HG03045 (cell line): Measurements from ENCODE around the gene GON7.
"Not testable (repeated sequence)": the region's sequence is repeated elsewhere in the genome, so short reads cannot be mapped to it uniquely, and the experiment has no call there.

Experiments
- ATAC-seq: cut with Tn5 transposase; IDR thresholded peaks from one replicate; pipeline ENCODE4 v1.9.1; 2021; ENCODE audit warnings: mild to moderate bottlenecking, moderate library complexity; ENCODE audit not compliant: unreplicated experiment

Gene GON7

DNA sequence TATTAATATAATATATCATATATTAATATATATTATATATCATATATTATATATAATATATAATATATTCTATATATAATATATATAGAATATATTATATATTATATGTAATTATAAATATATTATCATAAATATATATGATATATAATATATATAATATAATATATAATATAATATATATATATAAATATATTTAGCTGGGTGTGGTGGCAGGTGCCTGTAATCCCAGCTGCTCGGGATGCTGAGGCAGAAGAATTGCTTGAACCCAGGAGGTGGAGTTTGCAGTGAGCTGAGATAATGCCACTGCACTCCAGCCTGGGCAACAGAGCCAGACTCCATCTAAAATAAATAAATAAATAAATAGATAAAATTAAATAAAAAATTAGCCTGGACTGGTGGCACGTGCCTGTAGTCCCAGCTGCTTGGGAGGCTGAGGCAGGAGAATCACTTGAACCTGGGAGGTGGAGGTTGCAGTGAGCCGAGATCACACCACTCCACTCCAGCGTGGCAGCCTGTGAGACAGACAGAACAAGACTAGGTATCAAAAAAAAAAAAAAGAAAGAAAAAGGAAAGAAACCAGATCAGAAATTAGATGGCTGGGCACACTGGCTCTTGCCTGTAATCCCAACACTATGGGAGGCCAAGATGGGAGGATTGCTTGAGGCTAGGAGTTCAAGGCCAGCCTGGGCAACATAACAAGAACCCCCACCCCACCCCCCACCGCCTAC lies 47.1 kb downstream of the GON7 start:
- ATAC-seq = not testable (repeated sequence)

DNA sequence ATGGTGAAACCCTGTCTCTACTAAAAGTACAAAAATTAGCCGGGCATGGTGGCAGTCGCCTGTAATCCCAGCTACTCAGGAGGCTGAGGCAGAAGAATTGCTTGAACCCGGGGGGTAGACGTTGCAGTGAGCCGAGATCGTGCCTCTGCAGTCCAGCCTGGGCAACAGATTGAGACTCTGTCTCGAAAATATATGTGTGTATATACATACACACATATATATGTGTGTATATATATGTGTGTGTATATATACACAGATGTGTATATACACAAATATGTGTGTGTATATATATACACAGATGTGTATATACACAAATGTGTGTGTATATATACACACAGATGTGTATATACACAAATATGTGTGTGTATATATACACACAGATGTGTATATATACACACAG lies 48.5 kb downstream of the GON7 start:
- not testable (repeated sequence) for ATAC-seq

DNA sequence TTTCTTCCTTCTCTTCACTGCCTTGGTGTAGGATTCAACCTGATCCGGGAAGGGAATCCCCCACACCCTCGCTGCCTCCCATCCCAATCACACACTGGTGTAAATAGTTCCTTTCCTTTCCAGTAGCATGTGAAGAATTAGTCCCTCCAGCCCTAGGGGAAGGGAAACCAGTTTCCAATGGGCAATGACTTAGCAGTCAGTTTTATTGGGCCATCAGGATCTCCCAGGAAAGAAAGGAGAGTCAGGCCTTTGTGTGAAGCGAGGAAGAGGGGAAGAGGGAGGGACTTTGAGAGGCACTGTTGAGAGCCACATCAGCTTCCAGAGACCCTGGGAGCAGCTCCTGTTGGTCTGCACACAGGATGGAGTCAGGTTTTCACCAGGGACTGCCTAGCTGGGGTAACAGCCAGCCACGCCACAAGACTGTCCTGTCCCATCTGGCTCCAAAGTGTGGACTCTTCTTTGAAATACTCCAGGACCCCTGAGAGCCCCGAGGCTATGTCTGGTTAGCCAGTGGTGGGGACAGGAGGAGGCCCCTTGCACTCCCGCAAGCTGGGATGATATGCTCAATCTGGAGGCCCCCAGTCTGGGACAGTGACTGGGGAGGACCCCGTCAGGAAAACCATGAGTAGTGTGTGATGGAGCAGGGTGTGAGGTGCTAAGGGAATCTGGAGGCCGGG lies 50.0 kb downstream of the GON7 start:
- no peak for ATAC-seq

DNA sequence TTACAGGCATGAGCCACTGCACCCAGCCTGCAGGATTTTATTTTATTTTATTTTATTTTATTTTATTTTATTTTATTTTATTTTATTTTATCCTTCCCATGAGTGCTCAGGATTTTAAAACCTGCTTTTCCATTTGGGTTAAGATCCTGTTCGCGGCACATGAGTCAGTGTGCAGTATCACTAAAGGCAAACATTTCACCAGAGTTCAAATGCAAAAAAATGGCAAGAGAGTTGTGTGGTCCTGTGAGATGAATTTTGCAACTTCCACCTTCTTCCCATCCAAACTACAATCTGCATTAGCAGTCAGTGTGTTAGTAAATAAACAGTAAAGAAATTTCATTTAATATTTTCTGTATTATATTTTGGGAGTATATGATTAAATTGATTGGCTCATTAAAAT lies 51.2 kb downstream of the GON7 start:
- ATAC-seq = no peak

GRCh38 chr14:93153121-93153520 lies 53.7 kb downstream of the GON7 start:
- no peak for ATAC-seq
